Measurements from ENCODE around the gene IER5. TPM values are rescaled to one million over a fixed set of nuclear protein-coding genes. Genes with fewer than 3 reads are reported as not detected.

The IER5 gene
- total and polyA plus RNA-seq, 2 of the 13 experiments (the other 11 are each of a cell fraction or from before 2014, with no cell fraction given): 2.5 to 3.5 TPM

DNA sequence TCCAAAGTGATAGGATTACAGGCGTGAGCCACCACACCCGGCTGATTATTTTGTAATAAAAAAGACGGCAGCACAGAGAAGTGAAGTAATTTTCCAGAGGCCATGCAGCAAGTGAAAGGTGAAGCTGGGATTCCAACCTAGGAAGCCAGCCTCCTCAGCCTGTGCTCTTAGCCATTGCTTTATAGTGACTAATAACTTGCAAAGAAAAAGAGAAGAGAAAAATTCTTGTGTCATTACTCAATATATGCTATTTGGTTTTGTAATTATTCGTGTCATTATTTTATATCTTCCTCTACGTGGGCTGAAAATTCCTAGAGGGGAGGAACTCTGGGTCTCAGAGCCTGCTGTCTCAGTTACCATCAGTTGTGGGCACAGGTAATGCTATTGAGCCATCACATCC is 1.6 kb upstream of the IER5 start (continued):
- TF ChIP-seq, protein P1, sequence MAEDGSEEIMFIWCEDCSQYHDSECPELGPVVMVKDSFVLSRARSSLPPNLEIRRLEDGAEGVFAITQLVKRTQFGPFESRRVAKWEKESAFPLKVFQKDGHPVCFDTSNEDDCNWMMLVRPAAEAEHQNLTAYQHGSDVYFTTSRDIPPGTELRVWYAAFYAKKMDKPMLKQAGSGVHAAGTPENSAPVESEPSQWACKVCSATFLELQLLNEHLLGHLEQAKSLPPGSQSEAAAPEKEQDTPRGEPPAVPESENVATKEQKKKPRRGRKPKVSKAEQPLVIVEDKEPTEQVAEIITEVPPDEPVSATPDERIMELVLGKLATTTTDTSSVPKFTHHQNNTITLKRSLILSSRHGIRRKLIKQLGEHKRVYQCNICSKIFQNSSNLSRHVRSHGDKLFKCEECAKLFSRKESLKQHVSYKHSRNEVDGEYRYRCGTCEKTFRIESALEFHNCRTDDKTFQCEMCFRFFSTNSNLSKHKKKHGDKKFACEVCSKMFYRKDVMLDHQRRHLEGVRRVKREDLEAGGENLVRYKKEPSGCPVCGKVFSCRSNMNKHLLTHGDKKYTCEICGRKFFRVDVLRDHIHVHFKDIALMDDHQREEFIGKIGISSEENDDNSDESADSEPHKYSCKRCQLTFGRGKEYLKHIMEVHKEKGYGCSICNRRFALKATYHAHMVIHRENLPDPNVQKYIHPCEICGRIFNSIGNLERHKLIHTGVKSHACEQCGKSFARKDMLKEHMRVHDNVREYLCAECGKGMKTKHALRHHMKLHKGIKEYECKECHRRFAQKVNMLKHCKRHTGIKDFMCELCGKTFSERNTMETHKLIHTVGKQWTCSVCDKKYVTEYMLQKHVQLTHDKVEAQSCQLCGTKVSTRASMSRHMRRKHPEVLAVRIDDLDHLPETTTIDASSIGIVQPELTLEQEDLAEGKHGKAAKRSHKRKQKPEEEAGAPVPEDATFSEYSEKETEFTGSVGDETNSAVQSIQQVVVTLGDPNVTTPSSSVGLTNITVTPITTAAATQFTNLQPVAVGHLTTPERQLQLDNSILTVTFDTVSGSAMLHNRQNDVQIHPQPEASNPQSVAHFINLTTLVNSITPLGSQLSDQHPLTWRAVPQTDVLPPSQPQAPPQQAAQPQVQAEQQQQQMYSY (CRISPR knock-in tag; IDR thresholded peaks at IDR 0.05): no peak

DNA sequence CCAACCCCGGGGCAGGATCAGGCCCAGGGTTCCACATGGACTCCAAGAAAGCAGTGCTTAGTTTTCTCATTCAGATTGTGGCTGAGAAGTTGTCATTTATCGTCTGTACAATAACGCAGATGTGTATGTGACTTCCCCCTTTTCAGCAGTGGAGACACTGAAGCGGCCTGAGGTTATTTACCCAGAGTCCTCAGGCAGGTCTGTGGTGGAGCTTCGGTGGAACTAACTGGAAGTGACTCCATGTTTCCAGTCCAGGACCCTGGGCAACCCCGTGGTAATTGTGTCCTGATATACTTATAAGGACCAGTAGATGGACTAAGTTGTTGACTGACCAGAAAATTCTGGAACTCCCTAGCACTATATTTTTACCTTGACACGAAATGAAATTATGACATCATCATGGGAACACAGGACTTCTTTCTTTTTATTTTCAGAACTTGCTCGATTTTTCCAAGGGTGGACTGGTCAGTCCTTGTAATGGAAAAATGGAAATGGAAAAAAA is 1.0 kb upstream of the IER5 start:
- Histone ChIP-seq H3K9ac (ENCODE audit: insufficient read depth, low read depth, low read length) (no peak overlapping the region), H3K27ac (ENCODE audit: extremely low read length, insufficient read depth, low read length) (no peak overlapping the region), H3K36me3 (replicated peaks in 1 of 2; ENCODE audit: control insufficient read depth in 1 of 2, insufficient read depth in 2 of 2, low read length in 2 of 2) (no peaks in the 10 kb centered on the region), H3K4me3 (replicated peaks in 1 of 3; ENCODE audit: insufficient read depth in 1 of 3, low read depth in 2 of 3, low read length in 3 of 3) (no peak overlapping the region), H3K79me2 (ENCODE audit: insufficient read depth, low read length) (peaks cover 30% of the 10 kb centered on the region), H3K4me1 (ENCODE audit: insufficient read depth, low read length) (peaks cover 43% of the 10 kb centered on the region), H2AFZ (ENCODE audit: low read length) (no peak overlapping the region), H4K20me1 (ENCODE audit: insufficient read depth, low read length) (peaks cover 8% of the 10 kb centered on the region), H3K27me3 (ENCODE audit: control insufficient read depth in 1 of 2, insufficient read depth in 2 of 2, low read length in 2 of 2) (no peaks in the 10 kb centered on the region; a peak in 2 of 5 replicates), H3K9me3 (ENCODE audit: low read length) (no peaks in the 10 kb centered on the region), H3K4me2 (ENCODE audit: low read depth, low read length) (peak overlapping the region; percentile 91)
- CTCF ChIA-PET (ENCODE audit: low intra/inter-chr PET ratio, low total read pairs): no interaction called here
- no peak for ATAC-seq
- no TSS peak for BruUV-seq (replicated peaks)
- no peak for FAIRE-seq
- DNase-seq (ENCODE audit: low spot score): no peak
- in situ Hi-C loops (cut with HindIII; ENCODE audit: extremely low pct_ligation_motif_present, low pct_unique_long_range_greater_than_20kb): loop anchor here (5.0 kb wide), 1 partner anchor 55 kb away; no protein-coding TSS in a partner anchor
- TF ChIP-seq ZMAT3 (CRISPR knock-in tag; conservative IDR thresholded peaks at IDR 0.05): no peak
- peak; percentile 70 for TF ChIP-seq CREB1 (IDR thresholded peaks at IDR 0.05)
- 0 out of 2 replicates have a peak, but pooled peaks have one; percentile 24 for TF ChIP-seq CREB1 (CRISPR knock-in tag; IDR thresholded peaks at IDR 0.05)
- peak; percentile 95 for TF ChIP-seq ATF7 (IDR thresholded peaks at IDR 0.05)
- no peak for TF ChIP-seq ATF7 (CRISPR knock-in tag; IDR thresholded peaks at IDR 0.05)
- 35% methylated on average over 8 of the region's 8 CpGs for WGBS (ENCODE audit: low lambda C conversion rate)
- intact Hi-C loops (cut with micrococcal nuclease; ENCODE audit: unreplicated experiment): loop anchor here (5.0 kb wide), 1 partner anchor 65 kb away; the partner anchor contains the start of gene STX6
- POLR2A ChIA-PET: interaction anchor here (1.2 to 5.3 kb wide), 2 partner anchors 17 to 30 kb away, joined by 3 to 57 read pairs; no protein-coding TSS in a partner anchor
